B cell (primary cell): ENCODE results near the gene NLGN1. TPM values are rescaled to one million over a fixed set of nuclear protein-coding genes. Genes with fewer than 3 reads are reported as not detected.

Source experiments
- ATAC-seq: fragments of 200-7000 bp; cut with Tn5 transposase; one replicate; pipeline ENCODE4 v1.10.0; 2021; ENCODE audit warnings: low read depth, mild to moderate bottlenecking, moderate number of reproducible peaks, moderate library complexity
- CTCF ChIA-PET: fragments of 350-600 bp; sonication (Branson Sonifier 250); formaldehyde crosslinking; loops from one replicate; lab custom pipeline; 2021; ENCODE audit warnings: antibody characterized with exemption, inconsistent platforms; lab: Charles Lee
- POLR2A ChIA-PET: fragments of 350-600 bp; sonication (Branson Sonifier 250); formaldehyde crosslinking; loops from one replicate; lab custom pipeline; 2021; ENCODE audit warnings: antibody characterized with exemption; lab: Charles Lee
- DNase-seq: peaks from one replicate; pipeline ENCODE4 v3.0.0; 2013
- H2AFZ ChIP-seq: 2 replicates; pipeline ENCODE4 v1.6.1; 2012; ENCODE audit warnings: mild to moderate bottlenecking, low read depth, low read length; ENCODE audit not compliant: insufficient read depth, poor library complexity, severe bottlenecking
- H3K27ac ChIP-seq, 2 donors: 1 replicate in 1 of 2; 2 replicates in 1 of 2; pipeline ENCODE4 v1.5.1; 2012 to 2013; ENCODE audit warnings: low read length in 2 of 2, mild to moderate bottlenecking in 2 of 2, moderate library complexity in 1 of 2
- H3K27me3 ChIP-seq, 4 experiments: fragments of 200-600 bp in 1 of 4; sonication (generic) in 1 of 4; replicated peaks in 1 of 4; 1 replicate in 2 of 4; 2 replicates in 2 of 4; pipeline versions ENCODE4 v1.6.1 to v1.7.0; 2013 to 2016; ENCODE audit warnings: low read length in 3 of 4, mild to moderate bottlenecking in 2 of 4, mixed read lengths in 1 of 4, moderate library complexity in 1 of 4; ENCODE audit not compliant: insufficient read depth in 4 of 4, control insufficient read depth in 3 of 4; ENCODE audit errors: control extremely low read depth in 1 of 4
- H3K36me3 ChIP-seq, 2 experiments: replicated peaks in 1 of 2; 1 replicate in 1 of 2; 2 replicates in 1 of 2; pipeline versions ENCODE4 v1.6.1 to v1.7.1; 2013; ENCODE audit warnings: low read length in 1 of 2; ENCODE audit not compliant: insufficient read depth in 2 of 2, control insufficient read depth in 1 of 2; ENCODE audit errors: control extremely low read depth in 1 of 2, extremely low read depth in 1 of 2
- H3K4me1 ChIP-seq, 2 donors: fragments of 200-600 bp in 1 of 2; sonication (generic) in 1 of 2; 1 replicate in 1 of 2; 2 replicates in 1 of 2; pipeline versions ENCODE4 v1.5.1 to v1.6.1; 2013 to 2017; ENCODE audit warnings: low read length in 2 of 2; ENCODE audit not compliant: control insufficient read depth in 2 of 2, insufficient read depth in 2 of 2
- H3K4me2 ChIP-seq: replicated peaks from 2 replicates; pipeline ENCODE3; 2012; ENCODE audit warnings: mild to moderate bottlenecking, low read depth, low read length; ENCODE audit not compliant: poor library complexity, severe bottlenecking
- H3K4me3 ChIP-seq, 5 experiments: fragments of 200-600 bp in 1 of 5; sonication (generic) in 1 of 5; 1 replicate in 3 of 5; 2 replicates in 2 of 5; pipeline versions ENCODE4 v1.5.1 to v1.7.0; 2011 to 2016; ENCODE audit warnings: low read length in 4 of 5, mild to moderate bottlenecking in 4 of 5, low read depth in 2 of 5, control low read depth in 1 of 5, moderate library complexity in 1 of 5; ENCODE audit not compliant: insufficient read depth in 1 of 5; ENCODE audit errors: control extremely low read depth in 1 of 5, extremely low read depth in 1 of 5
- H3K79me2 ChIP-seq: fragments of 200-600 bp; sonication (generic); one replicate; pipeline ENCODE4 v1.6.0; 2016; ENCODE audit warnings: low read length; ENCODE audit not compliant: control insufficient read depth, insufficient read depth
- H3K9ac ChIP-seq: fragments of 200-600 bp; sonication (generic); 2 replicates; pipeline ENCODE4 v1.6.1; 2017; ENCODE audit warnings: mild to moderate bottlenecking, low read length, moderate library complexity
- H3K9me3 ChIP-seq, 3 donors: one replicate each; pipeline versions ENCODE4 v1.6.1 to v1.7.1; 2013; ENCODE audit warnings: low read length in 2 of 3; ENCODE audit not compliant: control insufficient read depth in 2 of 3, insufficient read depth in 1 of 3; ENCODE audit errors: control extremely low read depth in 1 of 3
- H4K20me1 ChIP-seq: 2 replicates; pipeline ENCODE4 v1.6.0; 2012; ENCODE audit warnings: mild to moderate bottlenecking, low read length; ENCODE audit not compliant: insufficient read depth, control insufficient read depth, poor library complexity, severe bottlenecking
- H3K27ac Mint-ChIP-seq: one replicate; pipeline ENCODE4 v1.8.0; 2021; ENCODE audit warnings: mixed read lengths
- H3K27me3 Mint-ChIP-seq: one replicate; pipeline ENCODE4 v1.8.0; 2021; ENCODE audit warnings: mixed read lengths
- H3K4me1 Mint-ChIP-seq: one replicate; pipeline ENCODE4 v1.8.0; 2021; ENCODE audit warnings: mixed read lengths
- H3K4me3 Mint-ChIP-seq: one replicate; pipeline ENCODE4 v1.8.0; 2021; ENCODE audit warnings: mixed read lengths
- H3K9me3 Mint-ChIP-seq: one replicate; pipeline ENCODE4 v1.8.0; 2022; ENCODE audit warnings: mixed read lengths; ENCODE audit not compliant: insufficient read depth
- EZH2 ChIP-seq: IDR thresholded peaks from 2 replicates; pipeline ENCODE4 v1.6.1; 2012; ENCODE audit warnings: borderline replicate concordance, low read depth, mild to moderate bottlenecking, moderate library complexity, low read length; ENCODE audit not compliant: insufficient read depth, poor library complexity, severe bottlenecking
- WGBS: methylation state at CpG from one replicate; pipeline ENCODE4 v1.1.5; 2013; ENCODE audit warnings: missing lambda C conversion rate; ENCODE audit not compliant: insufficient coverage; 5-methylcytosine and 5-hydroxymethylcytosine counted together
- intact Hi-C: fragments of 100-400 bp; cut with micrococcal nuclease; formaldehyde crosslinking; loops from one replicate; pipeline ENCODE4 v1.10.0; 2022
- polyA plus RNA-seq: library from polyadenylated mRNA; depleted of rRNA; stranded (reverse); fragments of >200 nt; gene quantifications from 2 replicates; pipeline ENCODE4 v1.2.3, GENCODE V29; 2012
- total RNA-seq, 2 donors: library from RNA; stranded (reverse); fragments of 120-200 nt in 1 of 2; gene quantifications; 1 replicate in 1 of 2; 2 replicates in 1 of 2; pipeline versions ENCODE4 v1.2.3 to v1.2.4, GENCODE V29; 2013 to 2022
- TF ChIP-seq, protein P1 (sequence below): fragments of 200-600 bp; IDR thresholded peaks from one replicate; pipeline ENCODE4 v1.8.0; 2022; ENCODE audit warnings: antibody characterized with exemption, mild to moderate bottlenecking

NLGN1 gene
- total and polyA plus RNA-seq, 2 donors (not counting 1 experiment from before 2014, with no cell fraction given): not detected

DNA sequence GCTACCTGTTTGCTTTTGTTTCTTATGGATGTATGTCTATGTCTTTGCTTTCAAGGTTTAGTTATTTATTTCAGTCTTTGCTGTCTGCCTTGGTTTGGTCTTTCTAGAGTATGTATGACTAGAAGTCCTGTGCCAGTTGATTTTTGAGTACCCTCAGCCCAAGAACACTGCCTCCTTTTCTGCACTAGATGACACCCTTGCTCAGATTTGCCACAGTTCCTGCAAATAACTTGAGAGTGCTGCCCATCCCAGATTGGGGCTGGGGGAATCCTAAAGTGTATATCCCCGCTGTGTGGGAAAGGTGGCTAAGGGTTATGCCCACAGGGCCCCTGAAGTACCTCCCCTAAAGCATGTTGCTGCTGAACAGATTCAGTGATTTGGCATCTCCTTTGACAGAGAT lies 32.0 kb downstream of the NLGN1 start:
- ChIA-PET POLR2A (no interaction called here), CTCF (no interaction called here)
- Histone ChIP-seq H3K4me1 (no peaks in the 10 kb centered on the region), H3K79me2 (no peaks in the 10 kb centered on the region), H3K36me3 (no peaks in the 10 kb centered on the region), H4K20me1 (no peaks in the 10 kb centered on the region), H3K4me3 (no peak overlapping the region), H2AFZ (no peak overlapping the region), H3K4me2 (no peak overlapping the region), H3K9ac (no peak overlapping the region), H3K9me3 (peaks cover 0 to 8% (median 5%) of the 10 kb centered on the region in 3 donors), H3K27me3 (no peaks in the 10 kb centered on the region), H3K27ac (no peak overlapping the region)
- TF ChIP-seq, protein P1, sequence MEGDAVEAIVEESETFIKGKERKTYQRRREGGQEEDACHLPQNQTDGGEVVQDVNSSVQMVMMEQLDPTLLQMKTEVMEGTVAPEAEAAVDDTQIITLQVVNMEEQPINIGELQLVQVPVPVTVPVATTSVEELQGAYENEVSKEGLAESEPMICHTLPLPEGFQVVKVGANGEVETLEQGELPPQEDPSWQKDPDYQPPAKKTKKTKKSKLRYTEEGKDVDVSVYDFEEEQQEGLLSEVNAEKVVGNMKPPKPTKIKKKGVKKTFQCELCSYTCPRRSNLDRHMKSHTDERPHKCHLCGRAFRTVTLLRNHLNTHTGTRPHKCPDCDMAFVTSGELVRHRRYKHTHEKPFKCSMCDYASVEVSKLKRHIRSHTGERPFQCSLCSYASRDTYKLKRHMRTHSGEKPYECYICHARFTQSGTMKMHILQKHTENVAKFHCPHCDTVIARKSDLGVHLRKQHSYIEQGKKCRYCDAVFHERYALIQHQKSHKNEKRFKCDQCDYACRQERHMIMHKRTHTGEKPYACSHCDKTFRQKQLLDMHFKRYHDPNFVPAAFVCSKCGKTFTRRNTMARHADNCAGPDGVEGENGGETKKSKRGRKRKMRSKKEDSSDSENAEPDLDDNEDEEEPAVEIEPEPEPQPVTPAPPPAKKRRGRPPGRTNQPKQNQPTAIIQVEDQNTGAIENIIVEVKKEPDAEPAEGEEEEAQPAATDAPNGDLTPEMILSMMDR: no peak
- no peak for ATAC-seq
- Mint-ChIP-seq H3K9me3 (peaks cover 11% of the 10 kb centered on the region), H3K27me3 (no peaks in the 10 kb centered on the region), H3K4me1 (no peaks in the 10 kb centered on the region), H3K4me3 (no peak overlapping the region), H3K27ac (no peak overlapping the region)
- no peak for DNase-seq
- 88% methylated on average over 1 of the region's 1 CpG for WGBS
- intact Hi-C loops: no loop called here

DNA sequence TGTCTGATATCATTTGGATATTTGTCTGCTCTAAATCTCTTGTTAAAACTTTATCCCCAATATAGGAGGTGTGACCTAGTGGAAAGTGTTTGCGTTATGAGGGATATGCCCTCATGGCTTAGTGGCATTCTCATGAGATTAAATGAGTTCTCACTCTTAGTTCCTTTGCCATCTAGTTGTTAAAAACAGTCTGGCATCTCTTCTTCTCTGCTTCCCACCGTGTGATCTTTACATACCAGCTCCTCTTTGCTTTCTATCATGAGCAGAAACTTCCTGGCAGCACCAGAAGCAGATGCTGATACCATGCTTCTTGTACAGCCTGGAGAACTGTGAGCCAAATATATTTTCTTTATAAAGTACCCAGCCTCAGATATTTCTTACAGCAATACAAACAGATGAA lies 33.0 kb downstream of the NLGN1 start:
- POLR2A ChIA-PET: no interaction called here
- H3K4me1 Mint-ChIP-seq: no peaks in the 10 kb centered on the region

More for the DNA sequence above, 33.0 kb downstream of the NLGN1 start:
- Mint-ChIP-seq H3K27ac (no peak overlapping the region), H3K4me3 (no peak overlapping the region), H3K9me3 (peaks cover 8% of the 10 kb centered on the region), H3K27me3 (no peaks in the 10 kb centered on the region)
- Histone ChIP-seq H3K27me3 (no peaks in the 10 kb centered on the region), H3K9me3 (peaks cover 0 to 8% (median 5%) of the 10 kb centered on the region in 3 donors), H3K4me2 (no peak overlapping the region), H3K9ac (no peak overlapping the region), H3K4me1 (no peaks in the 10 kb centered on the region), H3K79me2 (no peaks in the 10 kb centered on the region), H3K27ac (no peak overlapping the region), H3K4me3 (no peak overlapping the region), H3K36me3 (no peaks in the 10 kb centered on the region), H2AFZ (no peak overlapping the region), H4K20me1 (no peaks in the 10 kb centered on the region)
- CTCF ChIA-PET: no interaction called here
- WGBS: 25% methylated on average over 1 of the region's 2 CpGs
- DNase-seq: no peak
- no peak for ATAC-seq
- TF ChIP-seq, protein P1: no peak
- TF ChIP-seq EZH2: no peak
- intact Hi-C loops: no loop called here
